HEK293T (cell line): ENCODE measurements around the gene SEL1L3.

Source experiments
- CTCF ChIA-PET: fragments of 350-600 bp; formaldehyde crosslinking; extraction: SDS; loops from one replicate; lab custom pipeline; 2021; ENCODE audit warnings: antibody characterized with exemption, inconsistent platforms; lab: Yijun Ruan, JAX
- POLR2A ChIA-PET: fragments of 350-600 bp; formaldehyde crosslinking; extraction: SDS; loops from one replicate; lab custom pipeline; 2020; ENCODE audit warnings: antibody characterized with exemption, inconsistent platforms; lab: Yijun Ruan, JAX
- DNase-seq: peaks from one replicate; pipeline ENCODE4 v3.0.0; 2012; ENCODE audit warnings: mixed read lengths; ENCODE audit errors: extremely low spot score
- ARNT ChIP-seq: fragments of 450-650 bp; IDR thresholded peaks from 2 replicates; pipeline ENCODE4 v1.6.1; 2017; ENCODE audit warnings: mild to moderate bottlenecking
- BHLHE40 ChIP-seq: fragments of 450-650 bp; IDR thresholded peaks from 2 replicates; pipeline ENCODE4 v1.6.1; 2016; ENCODE audit warnings: mild to moderate bottlenecking, moderate library complexity, borderline replicate concordance
- CTBP1 ChIP-seq: fragments of 450-650 bp; IDR thresholded peaks from 2 replicates; pipeline ENCODE4 v1.6.1; 2016; ENCODE audit warnings: borderline replicate concordance
- ELF4 ChIP-seq: fragments of 450-650 bp; IDR thresholded peaks from 2 replicates; pipeline ENCODE4 v1.6.1; 2017; ENCODE audit warnings: antibody characterized with exemption
- FOXA1 ChIP-seq: fragments of 450-650 bp; IDR thresholded peaks from 2 replicates; pipeline ENCODE4 v1.6.1; 2016; ENCODE audit warnings: mild to moderate bottlenecking
- FOXK2 ChIP-seq: fragments of 450-650 bp; IDR thresholded peaks from 2 replicates; pipeline ENCODE4 v1.6.1; 2016; ENCODE audit warnings: mild to moderate bottlenecking
- FOXM1 ChIP-seq: fragments of 450-650 bp; IDR thresholded peaks from 2 replicates; pipeline ENCODE4 v1.6.1; 2017; ENCODE audit warnings: mild to moderate bottlenecking, borderline replicate concordance
- HDGF ChIP-seq: fragments of 450-650 bp; IDR thresholded peaks from 2 replicates; pipeline ENCODE4 v1.6.1; 2017; ENCODE audit warnings: antibody characterized with exemption, borderline replicate concordance
- L3MBTL2 ChIP-seq: fragments of 450-650 bp; conservative IDR thresholded peaks from 2 replicates; pipeline ENCODE4 v1.6.1; 2016; ENCODE audit warnings: mild to moderate bottlenecking
- LEF1 ChIP-seq: fragments of 450-650 bp; IDR thresholded peaks from 2 replicates; pipeline ENCODE4 v1.6.1; 2017; ENCODE audit warnings: mild to moderate bottlenecking, borderline replicate concordance
- NFRKB ChIP-seq: fragments of 450-650 bp; IDR thresholded peaks from 2 replicates; pipeline ENCODE4 v1.6.1; 2016; ENCODE audit warnings: mild to moderate bottlenecking, moderate library complexity
- SP1 ChIP-seq: fragments of 450-650 bp; IDR thresholded peaks from 2 replicates; pipeline ENCODE4 v1.6.1; 2017
- SUZ12 ChIP-seq: fragments of 450-650 bp; IDR thresholded peaks from 2 replicates; pipeline ENCODE4 v1.6.1; 2016; ENCODE audit warnings: mild to moderate bottlenecking
- TARDBP ChIP-seq: fragments of 450-650 bp; IDR thresholded peaks from 2 replicates; pipeline ENCODE4 v1.6.1; 2016
- ZNF384 ChIP-seq: fragments of 450-650 bp; IDR thresholded peaks from 2 replicates; pipeline ENCODE4 v1.6.1; 2016
- TF ChIP-seq, protein P1 (sequence below): fragments of 450-650 bp; IDR thresholded peaks from 2 replicates; pipeline ENCODE4 v1.6.1; 2016

Gene SEL1L3

DNA sequence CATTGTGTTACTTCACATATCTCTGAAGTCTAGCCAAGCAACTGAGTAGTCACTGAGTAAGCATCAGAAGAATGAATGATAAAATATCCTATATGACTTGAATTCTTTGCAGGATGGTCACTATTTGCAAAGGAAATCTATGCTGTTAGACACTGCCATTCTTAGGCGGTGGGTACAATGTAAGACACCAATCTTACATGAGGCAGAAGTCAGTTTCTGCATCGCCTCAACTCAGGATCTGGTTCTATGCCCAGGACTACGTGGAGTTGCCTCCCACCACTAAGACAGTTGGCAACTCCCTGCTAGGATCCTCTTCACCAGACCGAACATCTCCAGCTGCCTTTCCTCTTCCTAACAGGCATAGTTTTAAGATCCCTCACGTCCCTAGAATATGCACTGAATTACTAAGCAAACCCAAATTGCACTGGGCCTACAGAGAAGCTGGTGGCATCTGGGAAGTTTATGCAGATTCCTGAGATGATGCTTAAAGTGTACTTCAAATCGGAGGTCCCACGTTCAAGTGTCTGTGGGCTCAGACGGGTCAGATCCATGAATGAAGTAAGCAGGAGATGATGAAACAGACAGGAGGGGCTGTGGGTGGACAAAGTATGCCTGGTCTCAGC is 45.6 kb downstream of the SEL1L3 start:
- TF ChIP-seq BHLHE40: no peak
- TF ChIP-seq FOXM1: no peak
- no peak for TF ChIP-seq SP1
- no peak for TF ChIP-seq FOXA1
- TF ChIP-seq NFRKB: no peak
- no peak for TF ChIP-seq CTBP1
- TF ChIP-seq SUZ12: no peak
- TF ChIP-seq FOXK2: no peak
- no peak for TF ChIP-seq L3MBTL2
- TF ChIP-seq HDGF: no peak
- no peak for DNase-seq
- ChIA-PET CTCF (no interaction called here), POLR2A (no interaction called here)

DNA sequence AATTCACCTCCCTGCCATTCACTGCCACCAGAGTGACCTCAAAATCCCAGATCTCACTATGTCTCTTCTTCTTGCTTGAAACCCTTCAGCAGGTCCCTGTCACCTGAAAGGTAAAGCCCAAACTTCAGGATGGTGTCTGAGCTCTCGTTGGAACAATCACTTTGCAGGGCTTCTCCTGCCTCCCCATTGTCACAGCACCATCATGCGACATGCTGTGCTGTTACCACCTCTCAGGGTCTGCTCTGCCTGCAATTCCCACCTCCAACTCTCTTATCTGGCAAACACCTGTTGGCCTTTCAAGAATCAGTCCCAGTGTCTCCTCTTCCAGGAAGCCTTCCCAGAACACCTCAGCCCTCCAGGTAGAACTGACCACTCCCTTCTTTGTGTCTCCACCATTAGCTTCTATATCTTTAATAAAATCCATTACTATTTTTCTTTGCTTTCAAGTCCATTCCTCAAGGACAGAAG is 46.2 kb downstream of the SEL1L3 start:
- ChIA-PET CTCF (no interaction called here), POLR2A (no interaction called here)
- no peak for TF ChIP-seq CTBP1
- no peak for TF ChIP-seq L3MBTL2
- TF ChIP-seq FOXK2: no peak
- TF ChIP-seq FOXM1: no peak
- TF ChIP-seq TARDBP: no peak
- no peak for TF ChIP-seq HDGF
- no peak for TF ChIP-seq ZNF384
- no peak for TF ChIP-seq FOXA1
- no peak for TF ChIP-seq NFRKB
- TF ChIP-seq SUZ12: no peak
- TF ChIP-seq, protein P1, sequence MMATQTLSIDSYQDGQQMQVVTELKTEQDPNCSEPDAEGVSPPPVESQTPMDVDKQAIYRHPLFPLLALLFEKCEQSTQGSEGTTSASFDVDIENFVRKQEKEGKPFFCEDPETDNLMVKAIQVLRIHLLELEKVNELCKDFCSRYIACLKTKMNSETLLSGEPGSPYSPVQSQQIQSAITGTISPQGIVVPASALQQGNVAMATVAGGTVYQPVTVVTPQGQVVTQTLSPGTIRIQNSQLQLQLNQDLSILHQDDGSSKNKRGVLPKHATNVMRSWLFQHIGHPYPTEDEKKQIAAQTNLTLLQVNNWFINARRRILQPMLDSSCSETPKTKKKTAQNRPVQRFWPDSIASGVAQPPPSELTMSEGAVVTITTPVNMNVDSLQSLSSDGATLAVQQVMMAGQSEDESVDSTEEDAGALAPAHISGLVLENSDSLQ: no peak
- no peak for TF ChIP-seq LEF1
- no peak for TF ChIP-seq SP1
- TF ChIP-seq BHLHE40: no peak
- no peak for DNase-seq

DNA sequence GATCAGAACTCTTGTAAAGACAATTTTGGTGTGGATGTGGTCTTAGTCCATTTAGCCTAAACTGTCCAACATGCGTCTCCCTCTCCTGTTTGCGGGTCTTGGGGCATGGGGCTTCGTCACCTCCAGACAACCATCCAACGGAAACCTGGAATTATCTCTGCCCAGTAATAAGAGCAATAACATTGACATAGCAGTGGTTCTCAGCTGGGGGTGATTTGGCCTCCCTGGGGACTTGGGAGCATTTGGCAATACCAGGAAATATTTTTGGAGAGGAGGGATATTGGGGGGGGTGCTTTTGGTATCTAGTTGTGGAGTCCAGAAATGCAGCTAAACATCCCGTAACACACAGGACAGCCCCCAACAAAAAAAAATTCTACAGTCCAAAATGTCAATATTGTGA is 47.2 kb downstream of the SEL1L3 start:
- POLR2A ChIA-PET: no interaction called here
- no peak for DNase-seq
- no peak for TF ChIP-seq SUZ12
- TF ChIP-seq CTBP1: no peak
- TF ChIP-seq SP1: no peak
- no peak for TF ChIP-seq FOXM1
- TF ChIP-seq, protein P1: no peak
- CTCF ChIA-PET: no interaction called here

DNA sequence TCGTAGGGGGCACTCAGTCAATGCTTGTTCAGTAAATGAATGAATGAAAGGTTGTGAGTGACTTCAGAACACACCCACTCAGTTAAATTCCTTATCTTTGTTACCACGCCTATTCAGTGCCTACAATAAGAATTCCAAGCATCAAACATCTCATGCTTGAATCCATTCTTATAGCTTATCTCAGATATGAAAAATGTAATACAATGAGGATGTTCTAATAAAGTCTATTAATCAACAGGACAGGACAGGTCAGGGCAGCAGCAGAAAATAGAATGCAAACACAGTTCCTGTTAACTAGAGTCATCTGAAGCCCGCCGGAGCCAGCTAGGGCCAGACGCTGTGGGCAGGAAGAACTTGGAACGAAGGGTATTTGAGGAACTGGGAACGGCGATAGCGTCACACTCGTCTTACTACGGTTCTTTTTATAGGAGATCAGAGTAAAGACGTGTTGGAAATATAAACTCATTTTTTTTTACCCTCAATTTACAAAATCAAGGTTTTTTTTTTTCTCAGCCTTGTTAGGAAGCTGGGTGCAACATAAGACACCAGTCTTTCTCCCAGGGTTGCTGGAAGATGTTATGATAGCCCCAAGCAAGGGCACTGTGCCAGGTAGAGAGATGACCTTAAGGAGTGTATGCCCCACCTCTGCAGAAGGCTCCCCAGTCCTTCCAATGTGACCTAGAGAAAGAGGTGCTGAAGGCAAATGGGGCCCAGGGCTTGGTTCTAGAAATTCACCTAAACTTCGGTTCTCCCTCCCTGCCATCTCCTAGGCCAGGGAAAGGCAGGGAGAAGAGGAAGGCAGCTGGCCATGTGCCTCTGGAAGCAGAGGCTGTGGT is 48.3 kb downstream of the SEL1L3 start:
- ChIA-PET CTCF (no interaction called here), POLR2A (no interaction called here)
- no peak for DNase-seq
- TF ChIP-seq HDGF: no peak
- TF ChIP-seq L3MBTL2: no peak
- TF ChIP-seq ARNT: no peak
- TF ChIP-seq TARDBP: no peak
- TF ChIP-seq CTBP1: no peak
- no peak for TF ChIP-seq SUZ12
- TF ChIP-seq BHLHE40: no peak
- TF ChIP-seq FOXM1: no peak
- TF ChIP-seq ELF4: no peak
- TF ChIP-seq, protein P1: no peak
- no peak for TF ChIP-seq NFRKB
- TF ChIP-seq LEF1: no peak
- no peak for TF ChIP-seq FOXK2
- no peak for TF ChIP-seq SP1

DNA sequence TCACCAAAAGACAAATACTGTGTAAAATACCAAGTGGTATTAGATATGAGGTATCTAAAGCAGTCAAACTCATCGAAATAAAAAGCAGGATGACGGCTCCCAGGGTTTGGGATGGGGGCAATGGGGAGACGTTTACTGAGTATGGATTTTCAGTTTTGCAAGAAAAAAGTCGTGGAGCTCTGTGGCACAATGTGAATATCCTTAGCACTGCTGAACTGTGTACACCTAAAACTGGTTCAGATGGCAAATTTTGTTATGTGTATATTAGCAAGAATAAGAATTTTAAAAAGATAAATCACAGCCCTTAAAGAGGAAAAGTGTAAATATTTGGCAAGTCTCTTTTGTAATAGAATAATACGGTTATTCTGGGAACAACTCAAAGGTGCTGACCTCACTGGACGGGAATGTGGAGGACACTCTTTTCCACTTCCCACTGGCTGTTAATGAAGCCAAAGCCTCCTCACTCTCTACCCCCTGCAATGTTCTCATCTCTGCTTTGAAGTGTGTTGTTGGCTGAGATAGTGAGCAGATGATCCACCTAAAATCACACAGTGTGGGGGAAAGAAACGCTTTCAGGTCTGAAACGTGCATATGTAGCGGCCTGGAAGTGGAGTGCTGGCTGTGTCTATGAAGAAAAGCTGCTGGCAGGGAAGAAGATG is 49.2 kb downstream of the SEL1L3 start:
- DNase-seq: no peak
- ChIA-PET CTCF (no interaction called here), POLR2A (no interaction called here)
- no peak for TF ChIP-seq LEF1
- no peak for TF ChIP-seq FOXK2
- TF ChIP-seq FOXA1: no peak
- TF ChIP-seq SUZ12: no peak
- TF ChIP-seq BHLHE40: no peak
- TF ChIP-seq L3MBTL2: no peak
- no peak for TF ChIP-seq NFRKB
- TF ChIP-seq SP1: no peak
- TF ChIP-seq, protein P1: no peak
- TF ChIP-seq ZNF384: no peak
- TF ChIP-seq ELF4: no peak
- TF ChIP-seq HDGF: no peak
- TF ChIP-seq ARNT: no peak
